Spleen (tissue), 11 donors: ENCODE measurements around the gene SETBP1. TPM values are rescaled to one million over a fixed set of nuclear protein-coding genes. Genes with fewer than 3 reads are reported as not detected.

Source experiments
- DNase-seq: peaks from one replicate; pipeline ENCODE4 v3.0.0-alpha.2; 2020
- H3K27ac ChIP-seq, 8 donors: fragments of 200-600 bp; sonication (generic) in 7 of 8; 1 replicate in 4 of 8; 2 replicates in 4 of 8; pipeline versions ENCODE4 v1.5.0 to v1.8.0; 2016 to 2021; ENCODE audit warnings: inconsistent platforms in 4 of 8, mild to moderate bottlenecking in 4 of 8, moderate library complexity in 1 of 8
- H3K27me3 ChIP-seq, 7 donors: fragments of 200-600 bp; sonication (generic) in 6 of 7; replicated peaks in 1 of 7; 1 replicate in 4 of 7; 2 replicates in 3 of 7; pipeline versions ENCODE4 v1.5.0 to v1.8.0; 2016 to 2021; ENCODE audit warnings: inconsistent platforms in 3 of 7, mild to moderate bottlenecking in 1 of 7
- H3K36me3 ChIP-seq, 6 donors: fragments of 200-600 bp; sonication (generic) in 5 of 6; 1 replicate in 4 of 6; 2 replicates in 2 of 6; pipeline versions ENCODE4 v1.5.0 to v1.8.0; 2016 to 2021; ENCODE audit warnings: inconsistent platforms in 2 of 6
- H3K4me1 ChIP-seq, 6 donors: fragments of 200-600 bp; sonication (generic) in 5 of 6; 1 replicate in 3 of 6; 2 replicates in 3 of 6; pipeline versions ENCODE4 v1.5.0 to v1.8.0; 2016 to 2021; ENCODE audit warnings: inconsistent platforms in 3 of 6
- H3K4me3 ChIP-seq, 8 donors: fragments of 200-600 bp; sonication (generic) in 7 of 8; 1 replicate in 4 of 8; 2 replicates in 4 of 8; pipeline versions ENCODE4 v1.5.0 to v1.8.0; 2016 to 2021; ENCODE audit warnings: inconsistent platforms in 4 of 8, mild to moderate bottlenecking in 4 of 8, moderate library complexity in 2 of 8
- H3K9me3 ChIP-seq, 8 donors: fragments of 200-600 bp; sonication (generic) in 7 of 8; 1 replicate in 4 of 8; 2 replicates in 4 of 8; pipeline versions ENCODE4 v1.5.0 to v1.8.0; 2016 to 2021; ENCODE audit warnings: inconsistent platforms in 4 of 8
- POLR2A ChIP-seq, 3 donors: fragments of 450-650 bp; IDR thresholded peaks; one replicate each; pipeline ENCODE4 v1.5.1; 2017; ENCODE audit warnings: antibody characterized with exemption in 3 of 3, mild to moderate bottlenecking in 1 of 3
- POLR2AphosphoS5 ChIP-seq, 3 donors: sonication (generic); formaldehyde crosslinking; IDR thresholded peaks; one replicate each; pipeline ENCODE4 v1.5.1; 2017; ENCODE audit warnings: antibody characterized with exemption in 3 of 3
- WGBS, 5 donors: extraction: QIAGEN DNeasy Blood & Tissue Kit in 3 of 5; methylation state at CpG; one replicate each; pipeline versions ENCODE4 v1.1.5 to v1.1.7; 2013 to 2018; 5-methylcytosine and 5-hydroxymethylcytosine counted together
- intact Hi-C: fragments of 100-400 bp; cut with DNase I; formaldehyde crosslinking; loops from one replicate; pipeline ENCODE4 v1.15.0; 2023; ENCODE audit warnings: low total_unique reads
- polyA plus RNA-seq, 3 donors: library from polyadenylated mRNA; stranded (reverse); fragments of 200-250 nt; gene quantifications; one replicate each; pipeline ENCODE4 v1.2.1, GENCODE V29; 2013
- total RNA-seq, 7 donors: library from RNA; depleted of rRNA in 3 of 7; stranded (reverse); fragments of >200 nt in 3 of 7; fragmentation: NEBNext Ultra II Directional in 4 of 7; extraction: Animal tissue kit (Norgen Biotek cat#: 25700) in 4 of 7; gene quantifications; one replicate each; pipeline versions ENCODE4 v1.1.0 to v1.2.1, GENCODE V29; 2016 to 2021
- TF ChIP-seq, protein P1 (sequence below), 11 experiments: fragments of 200-600 bp in 7 of 11; fragments of 450-650 bp in 4 of 11; sonication (generic) in 4 of 11; IDR thresholded peaks in 8 of 11; conservative IDR thresholded peaks in 3 of 11; 1 replicate in 7 of 11; 2 replicates in 4 of 11; pipeline versions ENCODE4 v1.4.0 to v1.8.0; 2016 to 2021; ENCODE audit warnings: antibody characterized with exemption in 11 of 11, inconsistent platforms in 4 of 11, mild to moderate bottlenecking in 1 of 11
- donor health status: healthy with polysubstance abuse.
- donor health status: DM: no; HTN: no; CAD: no; lungs with moderate emphysema.
- donor health status: DM: no; HTN: no; CAD: no.
- donor health status: Bipolar disorder and iron deficiency.
- donor health status: healthy.
- donor health status: DM: no; HTN: no; CAD: no.
- donor health status: DM: yes; HTN: yes; CAD: no.

The SETBP1 gene
- total and polyA plus RNA-seq, 10 donors, result 2.0 to 50.7 (median 33.1) TPM

DNA sequence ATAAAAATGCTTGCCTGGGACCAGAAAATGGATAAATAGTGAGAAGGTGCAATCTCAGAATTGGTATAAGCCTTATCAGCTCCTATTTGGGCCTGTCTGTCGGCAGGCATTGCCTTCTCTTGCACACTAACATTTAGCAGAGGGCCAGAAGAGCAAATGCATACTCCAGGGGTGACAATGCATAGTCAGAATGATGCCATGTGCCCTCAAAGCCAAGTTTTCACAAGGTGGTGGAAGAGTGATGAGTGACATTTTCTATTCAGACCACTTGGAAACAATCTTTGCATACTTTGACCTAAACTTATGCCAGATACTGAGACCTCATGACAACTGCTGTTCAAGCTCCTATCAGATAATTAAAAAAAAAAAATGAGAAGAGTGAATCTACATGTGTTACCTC is 276.3 kb downstream of the SETBP1 start:
- 83 to 100% (median 94%) methylated on average over 1 of the region's 1 CpG for WGBS, 5 donors
- intact Hi-C loops, result no loop called here

DNA sequence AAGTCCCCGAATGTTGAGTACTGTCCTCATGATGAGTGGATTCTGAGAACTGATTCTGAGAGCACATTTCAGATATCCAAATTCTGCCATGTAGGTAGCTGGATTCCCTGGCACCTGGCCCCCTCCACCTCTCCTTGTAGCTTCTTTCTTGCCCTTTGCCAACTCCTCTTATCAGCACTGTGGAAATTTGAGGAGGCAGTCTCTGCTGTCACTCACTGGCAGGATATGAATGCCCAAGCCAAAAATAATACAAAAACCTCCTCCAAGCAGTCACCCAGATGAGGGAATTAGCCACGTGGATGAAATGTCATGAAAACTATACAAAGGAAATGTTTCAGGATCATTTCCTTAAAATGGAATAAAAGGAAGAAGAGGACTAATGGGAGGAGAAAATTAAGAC is 276.8 kb downstream of the SETBP1 start:
- DNase-seq, result no peak
- Histone ChIP-seq H3K4me3 (no peak overlapping the region), H3K27me3 (no peaks in the 10 kb centered on the region), H3K4me1 (no peaks in the 10 kb centered on the region), H3K36me3 (peaks cover 0 to 70% (median 2%) of the 10 kb centered on the region in 6 donors), H3K27ac (no peak overlapping the region), H3K9me3 (no peaks in the 10 kb centered on the region)
- WGBS, 5 donors, result 68 to 87% (median 77%) methylated on average over 2 of the region's 2 CpGs
- intact Hi-C loops, result no loop called here
- TF ChIP-seq POLR2A (IDR thresholded peaks at IDR 0.05) (no peak), POLR2AphosphoS5 (IDR thresholded peaks at IDR 0.05) (no peak)

More for the DNA sequence above, 276.3 kb downstream of the SETBP1 start:
- H3K4me3 ChIP-seq, result no peak overlapping the region
- TF ChIP-seq POLR2AphosphoS5 (IDR thresholded peaks at IDR 0.05) (no peak), POLR2A (IDR thresholded peaks at IDR 0.05) (no peak)
- TF ChIP-seq, protein P1, sequence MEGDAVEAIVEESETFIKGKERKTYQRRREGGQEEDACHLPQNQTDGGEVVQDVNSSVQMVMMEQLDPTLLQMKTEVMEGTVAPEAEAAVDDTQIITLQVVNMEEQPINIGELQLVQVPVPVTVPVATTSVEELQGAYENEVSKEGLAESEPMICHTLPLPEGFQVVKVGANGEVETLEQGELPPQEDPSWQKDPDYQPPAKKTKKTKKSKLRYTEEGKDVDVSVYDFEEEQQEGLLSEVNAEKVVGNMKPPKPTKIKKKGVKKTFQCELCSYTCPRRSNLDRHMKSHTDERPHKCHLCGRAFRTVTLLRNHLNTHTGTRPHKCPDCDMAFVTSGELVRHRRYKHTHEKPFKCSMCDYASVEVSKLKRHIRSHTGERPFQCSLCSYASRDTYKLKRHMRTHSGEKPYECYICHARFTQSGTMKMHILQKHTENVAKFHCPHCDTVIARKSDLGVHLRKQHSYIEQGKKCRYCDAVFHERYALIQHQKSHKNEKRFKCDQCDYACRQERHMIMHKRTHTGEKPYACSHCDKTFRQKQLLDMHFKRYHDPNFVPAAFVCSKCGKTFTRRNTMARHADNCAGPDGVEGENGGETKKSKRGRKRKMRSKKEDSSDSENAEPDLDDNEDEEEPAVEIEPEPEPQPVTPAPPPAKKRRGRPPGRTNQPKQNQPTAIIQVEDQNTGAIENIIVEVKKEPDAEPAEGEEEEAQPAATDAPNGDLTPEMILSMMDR (IDR thresholded peaks at IDR 0.05 in 8 of 11, conservative IDR thresholded peaks at IDR 0.05 in 3 of 11), result no peak
- H3K9me3 ChIP-seq, result no peaks in the 10 kb centered on the region
- no peak for DNase-seq
- H3K27me3 ChIP-seq, result no peaks in the 10 kb centered on the region
- H3K36me3 ChIP-seq, result peaks cover 0 to 74% (median 6%) of the 10 kb centered on the region in 6 donors
- H3K4me1 ChIP-seq, result no peaks in the 10 kb centered on the region
- H3K27ac ChIP-seq, result no peak overlapping the region

DNA sequence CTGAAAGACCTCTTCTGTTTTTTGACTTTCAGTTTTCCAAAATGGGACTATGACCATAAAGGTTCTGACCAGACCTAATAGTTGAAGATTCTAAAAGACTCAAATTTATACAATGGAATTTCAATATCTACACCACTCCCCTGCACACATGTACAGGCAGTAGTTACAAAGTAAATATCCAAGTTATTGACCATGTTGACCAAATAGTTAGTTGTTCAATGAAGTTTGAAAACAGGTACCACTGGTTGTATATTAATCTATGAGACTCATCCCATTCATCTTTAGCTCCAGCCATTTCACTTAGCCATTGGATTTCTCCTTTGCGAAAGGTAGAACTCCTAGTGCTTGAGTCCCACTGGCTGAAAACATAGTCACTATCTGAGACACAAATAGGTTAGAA is 277.4 kb downstream of the SETBP1 start:
- H3K27ac ChIP-seq, result no peak overlapping the region
- H3K9me3 ChIP-seq, result no peaks in the 10 kb centered on the region
- no peak overlapping the region for H3K4me3 ChIP-seq
- TF ChIP-seq POLR2A (IDR thresholded peaks at IDR 0.05) (no peak), POLR2AphosphoS5 (IDR thresholded peaks at IDR 0.05) (no peak)
- TF ChIP-seq, protein P1 (IDR thresholded peaks at IDR 0.05 in 8 of 11, conservative IDR thresholded peaks at IDR 0.05 in 3 of 11), result no peak
- 93 to 100% (median 98%) methylated on average over 1 of the region's 1 CpG for WGBS, 5 donors
- peaks cover 0 to 64% (median 0%) of the 10 kb centered on the region in 6 donors for H3K36me3 ChIP-seq
- intact Hi-C loops, result no loop called here
- H3K27me3 ChIP-seq, result no peaks in the 10 kb centered on the region
- DNase-seq, result no peak
- H3K4me1 ChIP-seq, result no peaks in the 10 kb centered on the region

DNA sequence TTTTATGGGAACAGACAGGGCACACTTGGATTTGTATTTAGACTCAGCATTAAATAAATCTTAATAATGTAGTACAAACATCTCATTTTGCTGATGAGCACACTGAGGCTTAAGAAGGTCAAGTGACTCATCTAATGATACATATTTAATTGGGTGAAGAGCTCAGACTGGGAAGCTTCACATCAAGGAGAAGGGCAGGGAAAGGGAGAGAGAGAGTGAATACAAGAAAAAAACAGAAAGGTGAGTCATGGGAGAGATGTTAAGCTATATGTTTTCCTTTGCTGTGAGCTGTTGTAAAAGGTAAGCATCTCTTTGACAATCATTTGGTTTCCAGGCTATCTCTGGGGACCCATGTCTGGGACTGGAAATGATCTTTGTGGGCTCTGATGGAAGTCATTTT is 277.8 kb downstream of the SETBP1 start:
- Histone ChIP-seq H3K27me3 (no peaks in the 10 kb centered on the region), H3K4me1 (no peaks in the 10 kb centered on the region), H3K4me3 (no peak overlapping the region), H3K27ac (no peak overlapping the region), H3K9me3 (no peaks in the 10 kb centered on the region), H3K36me3 (peaks cover 0 to 60% (median 0%) of the 10 kb centered on the region in 6 donors)
- DNase-seq, result no peak
- intact Hi-C loops, result no loop called here
- TF ChIP-seq, protein P1 (IDR thresholded peaks at IDR 0.05 in 8 of 11, conservative IDR thresholded peaks at IDR 0.05 in 3 of 11), result no peak
- TF ChIP-seq POLR2AphosphoS5 (IDR thresholded peaks at IDR 0.05), result no peak
- TF ChIP-seq POLR2A (IDR thresholded peaks at IDR 0.05), result no peak

DNA sequence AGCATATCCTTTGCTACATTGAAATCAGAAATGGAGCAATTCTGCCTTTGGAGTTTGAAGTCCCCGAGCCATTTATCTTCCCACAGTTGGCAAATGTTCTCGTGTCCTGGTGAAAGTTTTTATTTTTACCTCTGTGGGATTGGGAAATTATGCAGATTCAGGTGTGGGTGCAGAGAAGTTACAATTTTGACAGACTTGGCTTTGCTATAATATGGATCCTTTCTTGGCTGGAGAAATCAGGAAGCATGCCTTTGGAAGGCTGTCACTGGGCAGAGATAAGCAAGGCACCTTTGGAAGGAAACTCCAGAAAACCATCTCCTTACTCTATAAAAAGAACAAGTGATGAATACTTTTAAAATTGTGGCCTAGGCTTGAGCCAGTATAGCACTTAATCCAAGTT is 278.3 kb downstream of the SETBP1 start:
- WGBS, 5 donors, result 80 to 91% (median 87%) methylated on average over 2 of the region's 2 CpGs
- H3K27ac ChIP-seq, result no peak overlapping the region
- intact Hi-C loops, result no loop called here

More for the DNA sequence above, 278.3 kb downstream of the SETBP1 start:
- no peaks in the 10 kb centered on the region for H3K27me3 ChIP-seq
- TF ChIP-seq POLR2A (IDR thresholded peaks at IDR 0.05) (no peak), POLR2AphosphoS5 (IDR thresholded peaks at IDR 0.05) (no peak)
- TF ChIP-seq, protein P1 (IDR thresholded peaks at IDR 0.05 in 8 of 11, conservative IDR thresholded peaks at IDR 0.05 in 3 of 11), result no peak
- no peaks in the 10 kb centered on the region for H3K9me3 ChIP-seq
- no peaks in the 10 kb centered on the region for H3K4me1 ChIP-seq
- DNase-seq, result no peak
- H3K36me3 ChIP-seq, result peaks cover 0 to 55% (median 0%) of the 10 kb centered on the region in 6 donors
- H3K4me3 ChIP-seq, result no peak overlapping the region
